GM19468 (cell line): Measurements from ENCODE around the gene OR4C3.
"Not testable (repeated sequence)": the region's sequence is repeated elsewhere in the genome, so short reads cannot be mapped to it uniquely, and the experiment has no call there.

ENCODE experiments used
- ATAC-seq: cut with Tn5 transposase; IDR thresholded peaks from one replicate; pipeline ENCODE4 v1.9.1; 2021; ENCODE audit warnings: mild to moderate bottlenecking, moderate library complexity, moderate number of reproducible peaks; ENCODE audit not compliant: unreplicated experiment; ENCODE audit errors: extremely low read depth

The OR4C3 gene

DNA sequence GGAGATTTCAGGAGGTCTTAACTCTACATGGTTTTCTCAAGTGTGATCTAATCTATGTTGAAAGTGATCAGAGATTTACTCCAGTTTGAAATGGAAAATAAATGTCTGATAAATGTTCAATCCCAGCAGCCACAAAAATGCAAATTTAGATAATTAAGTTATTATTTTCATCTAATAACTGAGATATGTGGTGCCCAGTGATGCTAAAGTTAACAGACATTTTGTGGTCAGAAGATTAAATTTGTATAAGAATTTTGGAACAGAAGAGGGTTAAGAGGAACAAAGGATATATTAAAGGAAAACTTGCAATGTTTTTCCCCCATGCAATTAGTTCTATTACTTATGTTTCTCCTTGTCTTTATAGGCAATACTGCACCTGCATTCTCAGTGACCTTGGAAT, at the start of gene OR4C3:
Gene OR4C3 (plus strand): TSS at position 301 of the 400 bp plus-strand sequence. CDS start 102 bp downstream, outside the sequence.
- ATAC-seq, result not testable (repeated sequence)

DNA sequence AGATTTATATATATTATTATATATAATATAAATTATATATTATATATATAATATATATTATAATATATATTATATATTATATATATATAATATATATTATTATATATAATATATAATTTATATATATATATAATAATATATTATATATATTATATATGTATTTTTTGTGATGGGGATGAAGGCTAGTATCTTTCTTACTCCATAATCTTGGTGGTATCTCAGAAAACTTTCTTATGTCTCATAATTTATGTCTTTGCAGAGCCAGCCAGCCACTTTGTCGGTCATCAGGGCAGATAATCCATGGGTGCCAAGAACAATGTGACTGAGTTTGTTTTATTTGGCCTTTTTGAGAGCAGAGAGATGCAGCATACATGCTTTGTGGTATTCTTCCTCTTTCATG, 18.8 kb upstream of the OR4C3 start, which contains the start of gene OR4S1:
Gene OR4S1 (plus strand): TSS at position 301 of the 400 bp plus-strand sequence. CDS start 0 bp downstream, at position 301.
- no peak for ATAC-seq

DNA sequence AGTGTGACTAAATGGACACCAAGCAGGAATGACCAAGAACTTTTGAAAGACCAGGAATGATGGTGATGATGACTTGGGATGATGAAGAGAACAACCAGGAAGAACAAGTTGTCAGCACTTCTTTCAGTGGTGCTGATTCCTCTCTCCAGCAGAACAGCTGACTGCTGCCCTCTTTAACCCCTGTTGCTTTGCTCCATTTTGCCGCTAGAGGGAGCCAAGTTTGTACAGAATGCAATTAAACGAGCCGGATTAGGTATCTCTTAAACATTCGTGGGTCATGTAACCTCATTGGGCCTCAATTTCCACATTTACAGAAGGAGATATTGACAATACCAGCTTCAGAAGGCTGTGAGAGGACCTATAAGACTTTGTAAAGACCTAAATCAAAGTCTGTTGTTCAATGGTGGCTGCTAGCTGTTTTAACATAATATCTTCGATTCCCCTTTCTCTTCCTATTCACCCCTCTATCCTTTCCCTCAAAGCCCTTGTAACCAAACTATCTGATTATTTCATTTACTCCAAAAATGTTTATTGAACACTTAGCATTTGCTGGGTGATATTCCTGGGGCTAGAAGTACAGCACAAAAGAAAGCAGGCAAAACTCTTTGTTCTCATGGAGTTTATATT, 16.8 kb upstream of the OR4C3 start:
- ATAC-seq, result no peak

DNA sequence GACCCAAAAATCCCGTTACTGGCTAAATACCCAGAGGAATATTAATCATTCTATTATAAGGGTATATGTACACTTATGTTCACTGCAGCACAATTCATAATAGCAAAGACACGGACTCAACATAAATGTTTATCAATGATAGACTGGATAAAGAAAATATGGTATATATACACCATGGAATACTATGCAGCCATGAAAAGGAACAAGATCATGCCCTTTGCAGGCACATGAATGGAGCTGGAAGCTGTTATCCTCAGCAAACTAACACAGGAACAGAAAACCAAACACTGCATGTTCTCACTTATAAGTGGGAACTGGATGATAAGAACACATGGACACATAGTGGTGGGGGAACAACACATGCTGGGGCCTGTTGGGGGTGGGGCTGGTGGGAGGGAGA, 11.1 kb upstream of the OR4C3 start:
- ATAC-seq, result not testable (repeated sequence)

DNA sequence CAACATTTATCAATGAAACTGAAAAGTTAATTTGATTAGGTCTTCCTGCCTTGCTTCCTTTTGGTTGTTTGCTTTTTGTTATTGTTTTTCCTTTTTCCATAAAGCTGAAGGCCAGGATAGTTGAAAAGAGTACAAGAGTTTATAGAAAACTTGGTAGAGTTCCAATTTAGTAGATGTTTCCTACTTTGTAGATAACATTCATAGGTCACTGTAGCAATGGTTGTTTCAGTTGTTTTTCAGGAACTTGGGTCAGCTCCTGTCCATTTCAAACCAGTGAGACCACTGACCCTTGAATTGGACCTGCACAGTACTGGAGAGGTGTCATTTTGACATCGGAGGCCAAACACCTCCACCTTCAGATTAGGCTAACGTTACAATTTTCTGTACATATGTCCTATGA, 4.9 kb upstream of the OR4C3 start:
- not testable (repeated sequence) for ATAC-seq

DNA sequence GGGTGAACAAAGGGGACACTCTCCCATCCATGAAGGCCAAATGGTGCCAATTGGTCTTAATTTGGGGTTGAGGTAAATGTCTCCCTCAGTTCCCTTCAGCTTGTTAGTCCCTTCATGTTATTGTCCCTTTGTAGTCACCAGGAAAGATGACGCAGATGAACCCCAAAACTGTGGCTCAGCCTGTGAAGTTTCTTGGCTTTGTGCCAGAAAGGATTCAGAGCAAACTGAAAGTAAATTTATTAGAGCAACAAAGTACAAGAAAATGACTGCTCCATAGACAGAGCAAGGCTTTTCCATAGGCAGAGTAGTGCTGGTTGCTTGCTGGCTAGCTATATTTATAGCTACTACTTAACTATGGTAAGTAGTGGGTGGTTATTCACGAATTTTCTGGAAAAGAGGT, 16.7 kb downstream of the OR4C3 start:
- no peak for ATAC-seq

DNA sequence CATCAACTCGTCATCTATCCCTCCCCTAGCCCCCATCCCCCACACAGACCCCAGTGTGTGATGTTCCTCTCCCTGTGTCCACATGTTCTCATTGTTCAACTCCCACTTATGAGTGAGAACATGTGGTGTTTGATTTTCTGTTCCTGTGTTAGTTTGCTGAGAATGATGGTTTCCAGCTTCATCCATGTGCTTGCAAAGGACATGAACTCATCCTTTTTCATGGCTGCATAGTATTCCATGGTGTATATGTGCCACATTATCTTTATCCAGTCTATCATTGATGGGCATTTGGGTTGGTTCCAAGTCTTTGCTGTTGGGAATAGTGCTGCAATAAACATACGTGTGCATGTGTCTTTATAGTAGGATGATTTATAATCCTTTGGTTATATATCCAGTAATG, 17.8 kb downstream of the OR4C3 start:
- not testable (repeated sequence) for ATAC-seq

DNA sequence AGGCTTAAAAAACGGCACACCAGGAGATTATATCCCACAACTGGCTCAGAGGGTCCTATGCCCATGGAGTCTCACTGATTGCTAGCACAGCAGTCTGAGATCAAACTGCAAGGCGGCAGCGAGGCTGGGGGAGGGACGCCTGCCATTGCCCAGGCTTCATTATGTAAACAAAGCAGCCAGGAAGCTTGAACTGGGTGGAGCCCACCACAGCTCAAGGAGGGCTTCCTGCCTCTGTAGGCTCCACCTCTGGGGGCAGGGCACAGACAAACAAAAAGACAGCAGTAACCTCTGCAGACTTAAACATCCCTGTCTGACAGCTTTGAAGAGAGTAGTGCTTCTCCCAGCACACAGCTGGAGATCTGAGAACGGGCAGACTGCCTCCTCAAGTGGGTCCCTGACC, 21.6 kb downstream of the OR4C3 start:
- ATAC-seq, result not testable (repeated sequence)

DNA sequence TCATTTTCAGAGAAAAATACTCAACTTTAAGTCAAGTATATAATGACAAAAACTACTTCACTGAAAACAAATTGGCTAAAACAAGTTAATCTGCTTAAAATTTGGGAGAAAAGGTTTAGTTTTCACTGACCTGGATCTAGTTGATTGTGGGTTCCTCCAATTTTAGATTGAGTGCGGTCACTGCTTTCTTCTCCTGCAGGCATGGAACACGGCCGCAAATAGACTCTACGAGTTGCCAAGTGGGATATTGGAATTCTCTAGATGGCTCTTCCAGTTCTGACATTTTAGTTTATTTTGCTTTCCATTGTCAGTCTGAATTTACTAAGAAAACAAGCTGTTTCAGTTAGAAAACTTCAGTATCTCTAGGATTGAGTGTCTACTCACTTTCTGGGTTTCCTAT, 29.3 kb downstream of the OR4C3 start:
- ATAC-seq, result no peak

DNA sequence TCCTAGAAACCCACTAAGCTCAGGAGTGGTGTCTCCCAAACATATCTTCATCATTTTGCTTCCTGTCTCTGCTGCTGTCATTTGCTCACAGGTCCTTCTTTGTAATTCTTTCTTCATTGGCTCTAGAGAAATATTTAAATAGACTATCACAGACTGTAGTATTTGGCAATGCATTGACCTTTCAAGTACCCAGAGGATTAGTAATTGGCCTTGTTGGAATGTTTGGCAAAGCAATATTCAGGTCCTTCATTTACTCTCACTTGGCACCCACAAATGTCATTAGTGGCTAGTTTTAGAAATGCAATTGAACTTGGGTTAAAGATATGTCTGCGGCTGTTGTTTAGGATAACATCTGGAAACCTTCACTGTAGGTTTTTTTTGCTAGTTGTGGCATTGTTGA, 30.0 kb downstream of the OR4C3 start:
- no peak for ATAC-seq

DNA sequence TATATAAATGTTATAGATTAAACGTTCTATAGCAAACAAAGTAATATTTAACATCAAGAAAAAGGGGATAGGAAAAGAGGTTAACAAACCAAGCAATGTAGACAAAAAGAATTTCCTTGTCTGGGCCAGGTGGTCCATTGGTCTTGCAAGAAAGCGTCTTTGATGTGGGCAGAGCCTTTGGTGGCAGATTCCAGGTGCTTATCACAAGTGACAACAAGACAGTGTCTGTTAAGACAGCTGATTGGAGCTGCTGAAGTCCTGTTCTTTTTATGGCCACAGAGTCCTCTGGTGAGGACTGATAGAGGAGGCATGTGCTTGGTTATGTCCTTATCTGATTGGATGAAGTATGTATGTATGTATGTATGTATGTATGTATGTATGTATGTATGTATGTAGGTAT, 36.6 kb downstream of the OR4C3 start:
- not testable (repeated sequence) for ATAC-seq

DNA sequence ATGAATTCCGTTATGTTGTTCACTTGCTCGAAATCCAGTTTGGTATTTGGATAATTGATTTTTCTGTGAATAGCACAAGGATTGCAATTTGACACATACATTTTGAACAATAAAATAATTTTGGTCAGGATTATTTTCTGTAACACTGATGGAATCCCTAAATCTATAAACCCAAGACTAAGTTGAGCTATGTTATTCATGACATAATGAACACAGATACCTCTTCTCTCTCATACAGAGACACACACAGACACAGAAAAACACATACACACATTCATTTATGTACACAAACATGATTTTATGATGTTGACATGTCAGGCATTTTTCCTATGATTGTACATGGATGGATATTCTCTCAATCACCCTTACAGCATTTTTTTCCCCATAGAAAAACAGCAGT, 41.6 kb downstream of the OR4C3 start, which contains the start of gene OR4C5:
Gene OR4C5 (minus strand): TSS at position 101 of the 400 bp plus-strand sequence. CDS start 0 bp downstream, at position 101.
- no peak for ATAC-seq
